ENCODE data around the gene SERP2.
"Not testable (repeated sequence)": the region's sequence is repeated elsewhere in the genome, so short reads cannot be mapped to it uniquely, and the experiment has no call there.

Gene SERP2

GRCh38 chr13:44373601-44374347 lies at the start of gene SERP2:
Gene SERP2 (plus strand): TSS chr13:44373824. CDS start chr13:44374026, 202 bp downstream.
- no peak for DNase-seq (ENCODE audit: low read depth in 3 of 3)

DNA sequence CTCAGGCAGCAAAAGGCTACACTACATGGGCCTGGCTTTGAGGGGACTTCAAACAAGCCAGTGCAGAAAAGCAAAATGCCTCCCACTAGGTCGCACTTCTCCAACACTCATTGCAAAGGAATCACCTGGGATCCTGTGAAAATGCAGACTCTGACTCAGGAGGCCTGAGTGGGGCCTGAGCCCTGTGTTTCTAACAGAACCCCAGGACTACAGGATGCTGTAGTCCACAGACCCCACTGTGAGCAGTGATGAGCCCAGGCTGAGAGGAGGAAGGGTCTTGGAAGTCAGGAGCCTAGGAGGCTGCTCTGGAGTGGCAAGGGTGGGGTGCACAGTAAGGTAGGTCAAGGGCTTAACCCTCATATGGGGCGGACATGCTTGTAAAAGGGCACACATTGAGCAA lies 46.7 kb upstream of the SERP2 start:
- no peak for DNase-seq (ENCODE audit: low read depth in 3 of 3)

- not testable (repeated sequence) for DNase-seq (ENCODE audit: low read depth in 3 of 3)
These were observed 44.6 kb upstream of the SERP2 start for GRCh38 chr13:44329041-44329440.

GRCh38 chr13:44329909-44330545 lies 43.6 kb upstream of the SERP2 start:
- DNase-seq (ENCODE audit: low read depth in 3 of 3), result no peak

DNA sequence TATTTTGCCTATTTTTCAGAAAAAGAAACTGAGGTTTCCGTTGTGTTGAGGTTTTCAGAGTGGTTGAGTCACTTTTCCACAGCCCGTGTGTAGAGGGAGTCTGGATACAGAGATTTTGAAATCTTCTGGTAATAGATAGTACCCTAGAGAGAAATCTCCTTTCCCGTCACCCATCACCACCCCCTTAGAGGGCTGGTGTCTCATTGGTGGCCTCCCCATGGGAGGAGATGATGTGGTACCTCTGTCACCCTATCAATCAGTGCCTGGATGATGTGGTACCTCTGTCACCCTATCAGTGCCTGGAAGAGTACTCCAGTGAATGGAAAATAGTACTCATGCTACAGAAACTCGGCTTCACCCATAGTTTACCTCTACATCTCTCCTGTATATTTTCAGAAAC lies 42.2 kb upstream of the SERP2 start:
- DNase-seq (ENCODE audit: low read depth in 3 of 3), result no peak

- DNase-seq (ENCODE audit: low read depth in 3 of 3), result no peak
These were observed 41.4 kb upstream of the SERP2 start for GRCh38 chr13:44331912-44332851.

DNA sequence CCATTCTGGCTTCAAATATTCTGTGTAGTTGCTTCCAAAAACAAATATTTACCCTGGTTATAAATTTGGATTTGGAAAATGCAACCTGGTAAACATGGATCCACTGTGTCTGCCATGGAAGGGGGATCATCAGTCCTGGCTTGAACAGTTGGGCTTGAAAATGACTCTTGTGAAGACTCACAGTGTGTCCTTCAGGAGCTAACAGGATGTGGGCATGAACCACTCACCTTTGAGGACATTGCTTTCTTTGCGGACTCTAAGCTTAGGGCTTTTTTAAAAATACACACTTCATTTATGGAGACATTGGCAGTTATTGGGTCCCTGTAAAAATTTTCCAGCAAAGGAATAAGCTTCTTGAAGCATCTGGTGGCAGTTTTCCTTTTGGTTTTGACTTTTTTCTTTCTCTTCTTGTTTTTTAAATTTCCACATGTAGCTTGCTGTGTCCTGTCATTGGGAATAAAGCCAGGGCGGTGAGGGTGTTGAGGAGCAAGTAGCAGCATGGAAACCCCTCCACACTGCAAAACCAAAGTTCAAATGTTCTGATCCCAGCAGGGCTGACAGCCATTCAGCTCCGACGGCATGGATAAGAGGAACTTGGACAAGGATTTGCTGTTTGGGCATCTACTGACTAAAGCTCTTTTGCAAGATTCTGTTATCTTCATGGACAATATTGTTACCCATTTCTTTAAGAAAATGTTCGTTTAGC lies 39.5 kb upstream of the SERP2 start:
- no peak for DNase-seq (ENCODE audit: low read depth in 3 of 3)

- DNase-seq (ENCODE audit: low read depth in 3 of 3), result no peak
These were observed 38.9 kb upstream of the SERP2 start for GRCh38 chr13:44334751-44335150.

DNA sequence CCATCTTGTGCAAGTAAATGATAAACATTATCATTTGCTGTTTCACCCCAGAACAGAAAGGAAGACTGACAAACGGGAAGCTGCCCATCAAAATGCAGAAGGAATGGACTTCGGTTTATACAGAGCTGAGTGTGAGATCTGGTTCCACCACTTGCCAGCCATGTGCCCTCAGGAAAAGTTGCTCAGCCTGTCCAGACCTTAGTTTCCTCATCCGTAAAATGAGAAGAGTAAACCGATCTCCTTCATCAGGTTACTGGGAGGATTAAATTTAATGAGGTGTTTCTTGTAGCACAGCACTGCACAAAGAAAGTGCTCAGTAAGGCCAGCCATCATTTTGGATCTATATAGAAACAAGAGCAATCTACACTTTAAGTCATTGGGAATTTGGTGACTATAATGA lies 36.7 kb upstream of the SERP2 start:
- DNase-seq (ENCODE audit: low read depth in 3 of 3), result no peak

DNA sequence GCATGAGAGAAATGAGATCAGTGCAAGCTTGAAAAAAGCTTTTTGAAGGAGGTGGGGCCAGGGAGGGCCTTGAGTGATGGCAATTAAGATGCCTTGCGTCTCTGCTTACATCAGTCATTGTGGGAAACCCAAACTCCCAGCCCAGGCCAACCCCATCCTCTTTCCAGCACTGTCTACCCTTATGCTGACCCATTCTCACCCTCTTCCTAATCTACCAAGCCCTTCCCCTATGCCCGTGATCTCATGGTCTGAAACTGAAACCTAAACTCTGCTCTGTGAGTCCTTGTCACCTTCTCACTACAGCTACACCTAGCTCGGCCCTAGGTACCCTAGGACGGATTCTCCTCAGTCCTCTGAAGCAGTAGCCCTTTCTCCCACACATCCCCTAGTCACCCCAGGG lies 36.0 kb upstream of the SERP2 start:
- DNase-seq (ENCODE audit: low read depth in 3 of 3), result no peak

DNA sequence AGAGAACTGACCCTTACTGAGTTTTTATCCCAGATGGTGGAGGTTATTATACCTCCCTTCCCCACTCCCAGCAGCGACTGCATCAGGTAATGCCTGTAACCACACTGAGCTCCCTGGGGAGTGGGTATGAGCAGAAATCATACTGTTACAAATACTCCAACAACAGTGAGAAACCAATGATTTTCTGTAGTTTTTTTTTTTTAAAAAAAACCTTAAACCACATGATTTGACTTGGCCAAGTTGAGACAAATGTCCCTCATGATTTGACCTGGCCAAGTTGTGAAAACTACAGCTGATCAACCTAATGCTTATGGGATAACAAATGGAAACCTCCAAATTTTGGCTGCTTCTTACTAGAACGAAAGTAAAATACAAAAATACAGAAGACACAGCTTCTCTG lies 33.1 kb upstream of the SERP2 start:
- DNase-seq (ENCODE audit: low read depth in 3 of 3), result no peak

DNA sequence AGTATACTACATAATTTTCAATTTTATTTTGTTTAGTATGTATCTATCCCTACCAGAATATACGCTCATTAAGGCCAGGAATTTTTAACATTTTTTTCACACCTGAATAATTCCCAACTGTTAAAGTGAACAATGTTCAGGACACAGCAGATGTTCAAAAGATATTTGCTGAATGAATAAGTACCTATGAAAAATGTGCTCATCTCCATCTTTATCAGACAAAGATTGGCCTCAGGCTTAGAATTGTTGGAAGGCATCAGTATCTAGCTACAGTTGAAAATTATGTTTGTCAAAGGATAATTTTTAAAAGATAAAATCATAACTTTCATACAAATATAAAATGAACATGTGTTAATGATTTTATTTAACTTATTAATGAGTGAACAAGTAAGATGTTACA lies 30.9 kb upstream of the SERP2 start:
- DNase-seq (ENCODE audit: low read depth in 3 of 3), result no peak

- no peak for DNase-seq (ENCODE audit: low read depth in 3 of 3)
These were observed 27.1 kb upstream of the SERP2 start for GRCh38 chr13:44346534-44346933.

DNA sequence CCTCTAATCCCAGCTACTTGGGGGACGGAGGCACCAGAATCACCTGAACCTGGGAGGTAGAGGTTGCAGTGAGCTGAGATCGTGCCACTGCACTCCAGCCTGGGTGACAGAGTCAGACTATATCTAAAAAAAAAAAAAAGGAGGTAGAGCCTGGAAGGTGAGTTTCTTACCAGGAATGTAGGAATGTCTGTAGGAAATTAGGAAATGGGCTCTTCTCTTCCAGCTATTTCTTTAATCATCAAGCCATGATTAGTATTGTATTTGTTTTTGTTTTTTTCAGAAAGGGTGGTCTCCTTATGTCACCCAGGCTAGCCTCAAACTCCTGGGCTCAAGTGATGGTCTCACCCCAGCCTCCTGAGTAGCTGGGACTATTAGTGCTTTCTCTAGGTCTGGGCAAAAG lies 26.3 kb upstream of the SERP2 start:
- DNase-seq (ENCODE audit: low read depth in 3 of 3), result no peak

DNA sequence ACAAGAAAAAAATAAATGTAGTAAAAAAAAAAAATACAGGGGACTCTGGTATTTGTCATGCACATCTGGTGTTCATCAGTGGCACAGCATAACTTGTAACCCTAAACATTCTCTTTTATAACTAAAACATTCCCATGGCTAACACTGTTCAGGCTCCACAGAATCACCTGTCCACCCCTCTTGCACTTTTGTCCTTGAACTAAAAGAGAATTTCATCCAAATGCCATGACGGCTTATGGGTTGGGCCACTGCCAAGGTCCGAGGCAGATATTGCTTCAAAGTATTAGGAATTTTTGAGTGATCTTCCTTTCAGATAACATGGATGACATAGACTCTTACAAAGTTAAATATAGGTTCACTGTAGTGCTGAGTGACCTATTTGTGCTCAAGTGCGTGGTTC lies 25.7 kb upstream of the SERP2 start:
- DNase-seq (ENCODE audit: low read depth in 3 of 3), result no peak

- DNase-seq (ENCODE audit: low read depth in 3 of 3), result no peak
These were observed 22.7 kb upstream of the SERP2 start for GRCh38 chr13:44350775-44351504.

DNA sequence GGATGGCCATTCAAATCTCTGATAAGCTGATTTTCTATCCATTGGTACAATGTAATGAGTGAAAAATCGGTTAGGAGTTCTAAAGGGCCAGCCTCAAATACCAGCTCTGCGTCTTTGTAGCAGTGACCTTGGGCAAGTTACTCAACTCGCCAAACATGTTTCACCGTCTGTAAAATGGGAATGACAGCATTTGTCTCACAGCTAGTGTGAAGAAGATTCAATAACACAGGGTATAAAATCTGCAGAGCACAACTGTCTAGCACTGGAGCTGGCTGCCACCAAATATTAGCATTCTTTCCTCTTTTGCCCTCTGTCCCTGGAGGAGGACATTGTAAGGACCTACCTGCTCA lies 22.1 kb upstream of the SERP2 start:
- DNase-seq (ENCODE audit: low read depth in 3 of 3), result no peak

- no peak for DNase-seq (ENCODE audit: low read depth in 3 of 3)
These were observed 21.4 kb upstream of the SERP2 start for GRCh38 chr13:44352202-44352601.

DNA sequence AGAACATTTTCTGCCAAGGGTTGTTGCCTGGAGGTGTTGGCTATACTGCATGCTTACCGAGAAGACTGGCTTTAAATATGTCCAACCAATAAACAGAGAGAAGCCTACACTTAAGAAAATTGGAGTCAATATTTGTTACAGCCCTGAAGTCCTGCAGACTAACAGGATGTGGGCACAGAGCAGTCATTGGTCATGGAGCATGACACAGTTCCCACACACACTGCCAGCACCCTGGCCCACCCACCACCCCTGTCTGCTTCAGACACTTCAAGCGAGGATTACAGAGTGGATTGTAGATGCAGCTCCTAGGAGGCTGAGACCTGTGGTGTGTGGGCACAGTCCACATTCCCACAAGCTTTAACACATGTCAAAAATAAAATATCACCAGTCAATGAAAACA lies 21.0 kb upstream of the SERP2 start:
- no peak for DNase-seq (ENCODE audit: low read depth in 3 of 3)

DNA sequence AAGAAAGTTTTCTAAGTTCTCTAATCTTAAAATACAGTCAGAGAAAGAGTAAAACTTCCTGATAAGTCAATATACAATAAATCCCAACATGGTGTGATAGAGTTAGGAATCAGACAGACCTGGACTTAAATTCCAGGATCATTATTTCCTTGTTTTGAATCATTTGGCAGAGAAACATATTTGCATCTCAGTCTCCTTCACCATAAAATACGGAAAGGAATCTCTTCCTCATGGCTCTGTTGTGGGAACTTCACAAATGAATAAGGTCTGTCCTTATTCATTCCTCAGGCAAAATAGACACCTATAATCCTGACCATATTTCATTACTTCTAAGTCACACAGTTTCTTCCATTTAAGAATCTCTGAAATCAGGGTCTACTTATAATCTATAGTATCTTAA lies 19.3 kb upstream of the SERP2 start:
- DNase-seq (ENCODE audit: low read depth in 3 of 3), result no peak

GRCh38 chr13:44354884-44355283 lies 18.7 kb upstream of the SERP2 start:
- DNase-seq (ENCODE audit: low read depth in 3 of 3), result no peak

Data from stimulated activated CD4-positive, alpha-beta T cell treated with anti-CD3 and anti-CD28 coated beads, TNF-alpha, amount 100 ng/mL, for 4 hours (primary cell).